A204.1 (cell line): ENCODE results near the gene RHPN2.
"Not testable (repeated sequence)": the region's sequence is repeated elsewhere in the genome, so short reads cannot be mapped to it uniquely, and the experiment has no call there.

Source experiments
- FAIRE-seq: peaks from 2 replicates; lab custom pipeline; 2012; peaks lifted over from hg19 to GRCh38; lab: Jason Lieb, UNC

Gene RHPN2

GRCh38 chr19:32971715-32972540, 92.8 kb downstream of the RHPN2 start, which contains the start of the genes CEP89 and FAAP24:
Gene CEP89 (minus strand): TSS chr19:32971958. CDS start chr19:32971874, 84 bp downstream.
Gene FAAP24 (plus strand): TSS chr19:32972242. CDS start chr19:32973197, 955 bp downstream.
- peak; percentile 99 for FAIRE-seq

- no peak for FAIRE-seq
These were observed 93.6 kb downstream of the RHPN2 start for GRCh38 chr19:32971012-32971595.

GRCh38 chr19:32969549-32969948, 95.1 kb downstream of the RHPN2 start:
- FAIRE-seq: no peak

GRCh38 chr19:32966750-32967149, 97.9 kb downstream of the RHPN2 start:
- FAIRE-seq: no peak

- no peak for FAIRE-seq
These were observed 119.4 kb downstream of the RHPN2 start for GRCh38 chr19:32945260-32945659.

- FAIRE-seq: not testable (repeated sequence)
These were observed 123.4 kb downstream of the RHPN2 start for GRCh38 chr19:32941273-32941672.

GRCh38 chr19:32936065-32936464, 128.6 kb downstream of the RHPN2 start:
- FAIRE-seq: no peak

GRCh38 chr19:32935629-32936028, 129.1 kb downstream of the RHPN2 start:
- FAIRE-seq: no peak

GRCh38 chr19:32933571-32933970, 131.1 kb downstream of the RHPN2 start:
- no peak for FAIRE-seq

GRCh38 chr19:32930567-32930966, 134.1 kb downstream of the RHPN2 start:
- no peak for FAIRE-seq

- no peak for FAIRE-seq
These were observed 135.9 kb downstream of the RHPN2 start for GRCh38 chr19:32928806-32929205.
